Measurements from ENCODE around the gene RAPH1. TPM values are rescaled to one million over a fixed set of nuclear protein-coding genes. Genes with fewer than 3 reads are reported as not detected.

The RAPH1 gene
- total RNA-seq, 1 experiment from 2014 or later = 31.4 TPM

GRCh38 chr2:203583701-203584100 is 48.6 kb upstream of the RAPH1 start:
- peak; percentile 33 for DNase-seq (ENCODE audit: low read depth, low spot score)
- in situ Hi-C loops (cut with HindIII; ENCODE audit: low pct_unique_long_range_greater_than_20kb, low sequenced_read_pairs) (no loop called here), intact Hi-C loops (cut with micrococcal nuclease; ENCODE audit: unreplicated experiment) (no loop called here)
- no peak overlapping the region for H3K4me3 ChIP-seq (ENCODE audit: low read depth in 2 of 2, low read length in 2 of 2)
- ATAC-seq = no peak
- no peaks in the 10 kb centered on the region for H3K27me3 ChIP-seq (ENCODE audit: control insufficient read depth, insufficient read depth, low read length)
- CTCF ChIA-PET = no interaction called here
- H3K27ac ChIP-seq (ENCODE audit: low read length) = no peak overlapping the region
- no TSS peak for BruUV-seq (replicated peaks)
- POLR2A ChIA-PET = no interaction called here
- H3K36me3 ChIP-seq (ENCODE audit: control insufficient read depth, insufficient read depth, low read length) = no peaks in the 10 kb centered on the region
- no peak for TF ChIP-seq POLR2AphosphoS5 (IDR thresholded peaks at IDR 0.05; ENCODE audit: low read depth, low read length)
- TF ChIP-seq CTCF (IDR thresholded peaks at IDR 0.05) = no peak
- no peaks in the 10 kb centered on the region for H3K4me1 ChIP-seq (ENCODE audit: control insufficient read depth, insufficient read depth, low read length)
- H3K9me3 ChIP-seq (ENCODE audit: control insufficient read depth, insufficient read depth, low read depth, low read length) = no peaks in the 10 kb centered on the region

DNA sequence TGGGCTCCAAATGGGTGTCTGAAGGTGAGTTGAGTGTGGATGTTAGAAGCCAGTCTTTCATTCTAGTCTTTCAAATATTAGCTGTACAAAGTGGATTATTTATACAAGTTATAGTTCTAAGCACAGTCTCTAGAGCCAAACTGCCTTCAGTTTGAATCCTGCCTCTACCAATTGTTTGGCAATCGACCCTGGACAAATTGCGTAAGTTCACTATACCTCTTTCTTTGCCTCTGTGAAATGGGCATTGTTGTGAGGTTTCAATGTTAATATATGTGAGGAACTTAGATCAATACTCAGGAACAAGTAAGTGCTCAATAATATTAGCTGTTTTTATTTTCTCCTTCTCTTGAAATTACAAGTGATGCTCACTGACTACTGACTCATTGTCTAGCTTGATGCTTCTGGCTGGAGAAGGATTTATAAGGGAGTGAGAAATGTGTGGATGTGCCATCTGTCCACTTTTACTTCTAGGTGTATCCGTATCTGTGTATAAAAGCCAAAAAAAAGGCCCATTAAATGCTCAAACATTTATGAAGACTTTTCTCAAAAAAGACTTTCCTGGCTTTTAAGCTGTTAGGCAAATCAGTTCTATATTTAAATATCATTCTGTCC is 48.1 kb upstream of the RAPH1 start:
- H3K9me3 ChIP-seq (ENCODE audit: control insufficient read depth, insufficient read depth, low read depth, low read length) = no peaks in the 10 kb centered on the region
- H3K27ac ChIP-seq (ENCODE audit: low read length) = no peak overlapping the region
- no peak for DNase-seq (ENCODE audit: low read depth, low spot score)
- in situ Hi-C loops (cut with HindIII; ENCODE audit: low pct_unique_long_range_greater_than_20kb, low sequenced_read_pairs) = no loop called here
- intact Hi-C loops (cut with micrococcal nuclease; ENCODE audit: unreplicated experiment) = no loop called here
- H3K36me3 ChIP-seq (ENCODE audit: control insufficient read depth, insufficient read depth, low read length) = no peaks in the 10 kb centered on the region
- ATAC-seq = no peak
- H3K27me3 ChIP-seq (ENCODE audit: control insufficient read depth, insufficient read depth, low read length) = no peaks in the 10 kb centered on the region
- no peaks in the 10 kb centered on the region for H3K4me1 ChIP-seq (ENCODE audit: control insufficient read depth, insufficient read depth, low read length)
- TF ChIP-seq POLR2AphosphoS5 (IDR thresholded peaks at IDR 0.05; ENCODE audit: low read depth, low read length) (no peak), CTCF (IDR thresholded peaks at IDR 0.05) (no peak), SIN3A (IDR thresholded peaks at IDR 0.05; ENCODE audit: borderline replicate concordance, insufficient read depth, low read depth, low read length) (no peak), TCF7L2 (IDR thresholded peaks at IDR 0.05; ENCODE audit: low read depth, low read length) (no peak), REST (IDR thresholded peaks at IDR 0.05; ENCODE audit: insufficient read depth in 1 of 2, low read depth in 2 of 2, low read length in 1 of 2) (no peak)
- POLR2A ChIA-PET = no interaction called here
- no TSS peak for BruUV-seq (replicated peaks)
- CTCF ChIA-PET = no interaction called here
- H3K4me3 ChIP-seq (ENCODE audit: low read depth in 2 of 2, low read length in 2 of 2) = no peak overlapping the region

Measured in Panc1 (cell line).